Fibroblast of skin of right quadriceps (primary cell): ENCODE measurements around the gene SCAND1.
"Not testable (repeated sequence)": the region's sequence is repeated elsewhere in the genome, so short reads cannot be mapped to it uniquely, and the experiment has no call there.

Source experiments
- DNase-seq: peaks from one replicate; pipeline ENCODE4 v3.0.0-alpha.2; 2013

SCAND1 gene

DNA sequence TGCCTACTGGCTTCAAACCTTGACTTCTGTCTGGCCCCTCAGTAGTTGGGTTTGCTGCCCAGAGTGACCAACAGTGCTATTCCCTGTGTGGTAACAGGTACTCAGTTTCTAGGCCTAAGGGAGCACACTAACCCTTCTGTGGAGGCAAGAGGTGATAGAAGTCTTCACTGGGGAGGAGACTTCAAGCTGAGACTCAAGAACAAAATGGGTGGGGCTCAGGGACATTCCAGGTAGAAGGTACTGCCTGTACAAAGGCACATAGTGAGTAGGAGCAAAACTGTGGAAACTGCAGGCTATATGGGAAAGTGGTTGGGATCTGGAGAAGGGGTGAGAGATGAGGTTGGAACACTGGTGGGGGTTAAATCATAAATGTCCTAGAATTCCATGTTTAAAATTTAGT is 2.3 kb upstream of the SCAND1 start:
- DNase-seq: no peak

GRCh38 chr20:35954907-35955251 is 577 bp upstream of the SCAND1 start:
- DNase-seq: peak; percentile 24

GRCh38 chr20:35953387-35954199 is 709 bp downstream of the SCAND1 start:
- DNase-seq: peak; percentile 33

- DNase-seq: peak; percentile 9
Measured at GRCh38 chr20:35952480-35953386, 1.6 kb downstream of the SCAND1 start.

GRCh38 chr20:35952080-35952479 is 2.2 kb downstream of the SCAND1 start:
- DNase-seq: not testable (repeated sequence)

GRCh38 chr20:35950093-35950492 is 4.2 kb downstream of the SCAND1 start:
- DNase-seq: no peak

DNA sequence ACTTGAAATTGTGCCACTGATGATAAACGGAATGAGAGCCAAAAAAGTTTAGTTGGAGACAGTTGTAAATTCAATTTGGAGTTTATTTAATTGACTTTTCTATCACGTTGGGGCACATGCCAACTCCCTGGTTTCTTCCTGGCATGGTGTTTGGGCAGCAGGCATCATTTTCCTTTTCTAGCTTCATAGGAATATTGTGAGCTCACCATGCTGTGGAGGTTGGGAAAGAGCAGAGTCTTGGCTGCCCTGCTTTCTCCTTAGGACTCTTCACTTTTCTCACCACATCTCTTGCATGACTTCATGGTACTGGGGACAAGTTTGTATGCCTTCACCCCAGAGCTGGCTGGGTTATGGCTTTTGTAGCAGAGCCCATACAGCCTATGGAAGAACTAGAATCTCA is 6.4 kb downstream of the SCAND1 start:
- peak; percentile 15 for DNase-seq

- peak; percentile 9 for DNase-seq
Measured at GRCh38 chr20:35947489-35947888, 6.8 kb downstream of the SCAND1 start.

- no peak for DNase-seq
Measured at GRCh38 chr20:35942243-35942642, 12.1 kb downstream of the SCAND1 start.

DNA sequence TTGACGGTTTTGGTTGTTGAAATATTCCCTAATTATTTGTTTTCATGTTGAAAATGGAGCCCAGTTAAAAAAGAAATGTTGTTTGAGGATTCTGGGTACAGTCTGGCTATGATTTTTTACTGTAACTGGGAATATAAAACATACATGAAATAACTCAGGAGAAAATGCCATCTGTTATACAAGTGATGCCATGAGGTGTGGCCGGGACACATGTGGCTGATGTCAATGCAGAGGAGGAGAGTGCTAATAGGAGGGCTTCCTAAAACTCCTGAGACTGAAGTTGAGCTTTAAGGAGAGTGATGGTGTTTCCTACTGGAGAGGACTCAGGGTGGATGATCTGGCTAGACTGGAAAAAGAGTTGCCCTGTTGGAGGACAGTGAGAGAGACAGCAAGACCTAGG is 12.7 kb downstream of the SCAND1 start:
- no peak for DNase-seq

DNA sequence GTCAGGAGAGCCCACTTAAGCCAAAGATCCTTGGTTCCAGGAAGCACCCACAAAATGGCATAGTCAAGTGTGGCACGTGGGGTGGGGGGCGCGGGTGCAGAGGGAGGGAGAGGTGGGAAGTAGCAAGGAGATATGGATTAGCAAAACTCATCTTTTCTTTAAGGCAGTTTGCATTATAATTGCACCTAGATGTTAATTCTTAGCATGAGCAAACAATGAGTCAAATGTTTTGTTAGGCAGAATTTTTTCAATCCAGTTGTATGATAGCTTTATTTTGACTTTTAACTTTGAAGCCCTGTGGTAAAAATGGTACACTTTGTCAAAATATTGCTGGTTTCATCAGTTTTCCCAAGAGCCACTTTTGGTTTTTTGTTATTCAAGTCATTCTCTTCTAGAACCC is 15.0 kb downstream of the SCAND1 start:
- no peak for DNase-seq

DNA sequence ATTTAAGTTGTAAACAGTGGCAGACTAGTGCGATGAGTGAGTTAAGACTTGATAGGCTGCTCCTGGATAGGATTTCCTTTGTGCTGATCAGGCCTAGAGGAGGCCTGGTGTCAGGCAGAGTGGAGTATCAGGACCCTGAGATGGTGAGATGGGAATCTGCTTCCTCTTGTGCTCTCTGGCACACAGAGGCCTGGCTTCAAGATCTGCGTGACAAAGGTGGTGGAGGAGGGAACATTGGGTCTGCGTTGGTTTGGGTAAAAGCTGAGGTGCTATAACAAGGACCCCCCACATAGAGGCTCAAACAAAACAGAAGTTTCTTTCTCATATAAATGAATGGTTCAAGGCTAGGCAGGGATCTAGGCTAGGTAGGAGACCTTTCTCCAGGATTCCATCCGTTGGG is 20.3 kb downstream of the SCAND1 start:
- DNase-seq: no peak

DNA sequence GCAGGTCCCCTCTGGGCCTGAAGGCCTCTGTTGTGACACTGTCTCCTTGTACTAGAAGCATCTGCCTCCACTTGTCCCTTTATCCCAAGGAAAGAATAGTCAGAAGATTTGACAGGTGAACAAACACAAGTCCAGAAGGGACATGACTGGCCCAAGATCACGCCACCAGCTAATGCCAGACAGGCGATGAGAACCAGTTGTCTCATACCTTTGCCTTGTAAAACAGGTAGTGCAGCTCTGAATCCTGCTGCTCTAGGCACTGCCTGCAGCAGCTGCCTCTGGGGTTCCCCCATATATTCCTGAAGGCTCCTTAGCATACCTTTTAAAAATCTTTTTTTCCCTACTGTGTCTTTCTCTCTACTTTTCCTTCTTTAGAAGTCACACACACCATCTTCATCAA is 25.0 kb downstream of the SCAND1 start:
- DNase-seq: no peak

DNA sequence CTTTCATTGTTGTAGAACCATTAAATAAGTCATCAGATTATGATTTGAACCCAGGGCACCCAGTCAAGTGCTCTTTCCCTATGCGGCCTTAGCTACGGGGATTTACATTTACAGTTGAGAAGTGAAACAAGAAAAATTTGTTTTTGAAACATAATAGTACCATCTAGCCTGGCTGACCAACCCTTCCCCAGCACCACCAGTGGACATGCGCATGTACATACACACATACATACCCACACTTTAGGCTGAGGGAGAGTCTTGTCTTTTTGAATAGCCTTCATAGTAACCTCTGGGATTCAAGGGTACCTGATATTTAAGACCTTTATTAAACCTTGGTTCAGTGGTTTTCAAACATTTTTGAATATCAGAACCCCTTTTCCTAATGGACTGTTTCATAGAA is 33.8 kb downstream of the SCAND1 start:
- no peak for DNase-seq

DNA sequence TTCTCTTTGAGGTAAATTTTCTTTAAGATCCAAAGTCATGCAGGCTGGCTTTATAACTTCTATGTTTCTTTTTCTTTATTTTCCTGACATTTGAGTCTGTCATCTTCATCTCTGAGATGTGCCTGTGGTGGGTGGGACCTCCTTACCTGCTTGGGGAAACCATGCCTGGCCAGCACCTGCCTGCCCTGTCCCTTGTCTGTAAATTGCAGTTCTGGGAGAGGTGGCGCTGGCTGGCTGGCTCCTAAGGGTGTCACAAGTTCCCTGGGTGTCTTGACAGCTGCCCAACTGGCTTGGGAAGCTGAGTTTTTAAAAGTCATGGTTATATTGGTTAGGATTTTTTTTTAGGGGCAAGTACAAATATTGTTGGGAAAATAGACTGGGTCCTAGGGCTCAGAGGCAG is 36.3 kb downstream of the SCAND1 start:
- no peak for DNase-seq

DNA sequence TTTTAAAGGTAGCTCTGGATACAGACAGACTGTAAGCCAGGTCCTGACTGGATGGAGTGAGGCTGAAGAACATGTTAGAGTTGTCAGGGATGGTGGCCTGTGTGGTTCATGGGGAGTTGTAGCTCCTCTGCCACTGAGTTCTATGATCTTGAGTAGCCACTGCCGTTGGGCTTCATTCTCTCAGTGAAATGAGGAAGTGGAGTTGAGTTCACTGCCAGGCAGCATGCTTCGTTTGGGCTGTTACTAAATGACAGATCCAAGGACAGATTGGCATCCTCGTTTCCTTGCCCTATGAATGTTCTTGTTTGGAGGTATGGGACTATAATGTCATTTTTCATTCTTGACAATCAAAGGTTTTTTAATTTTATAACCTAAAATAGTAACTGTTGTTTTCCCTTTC is 37.2 kb downstream of the SCAND1 start:
- DNase-seq: no peak

GRCh38 chr20:35912881-35913280 is 41.4 kb downstream of the SCAND1 start:
- DNase-seq: no peak

GRCh38 chr20:35910254-35910653 is 44.0 kb downstream of the SCAND1 start:
- DNase-seq: no peak

GRCh38 chr20:35909796-35910195 is 44.5 kb downstream of the SCAND1 start:
- DNase-seq: no peak

- DNase-seq: no peak
Measured at GRCh38 chr20:35909176-35909575, 45.1 kb downstream of the SCAND1 start.

DNA sequence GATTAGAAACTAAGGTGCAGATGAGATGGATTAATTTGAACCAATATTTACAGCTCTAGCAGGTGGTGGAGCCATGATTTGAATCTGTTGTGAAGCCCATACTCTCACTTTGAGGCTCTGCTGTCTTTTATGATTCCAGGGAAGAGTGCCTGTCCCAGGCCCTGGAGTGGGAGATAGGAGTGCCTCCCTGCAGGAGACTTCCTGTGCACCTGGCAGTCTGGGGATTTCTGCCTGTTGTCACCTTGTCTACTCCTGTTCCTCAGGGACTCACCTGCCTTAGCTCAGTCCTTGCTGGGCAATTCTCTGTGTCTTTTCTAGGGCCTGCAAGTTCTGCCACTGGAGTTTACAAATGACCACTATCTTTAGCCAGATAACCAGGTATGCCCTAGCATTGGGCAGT is 46.3 kb downstream of the SCAND1 start:
- no peak for DNase-seq

DNA sequence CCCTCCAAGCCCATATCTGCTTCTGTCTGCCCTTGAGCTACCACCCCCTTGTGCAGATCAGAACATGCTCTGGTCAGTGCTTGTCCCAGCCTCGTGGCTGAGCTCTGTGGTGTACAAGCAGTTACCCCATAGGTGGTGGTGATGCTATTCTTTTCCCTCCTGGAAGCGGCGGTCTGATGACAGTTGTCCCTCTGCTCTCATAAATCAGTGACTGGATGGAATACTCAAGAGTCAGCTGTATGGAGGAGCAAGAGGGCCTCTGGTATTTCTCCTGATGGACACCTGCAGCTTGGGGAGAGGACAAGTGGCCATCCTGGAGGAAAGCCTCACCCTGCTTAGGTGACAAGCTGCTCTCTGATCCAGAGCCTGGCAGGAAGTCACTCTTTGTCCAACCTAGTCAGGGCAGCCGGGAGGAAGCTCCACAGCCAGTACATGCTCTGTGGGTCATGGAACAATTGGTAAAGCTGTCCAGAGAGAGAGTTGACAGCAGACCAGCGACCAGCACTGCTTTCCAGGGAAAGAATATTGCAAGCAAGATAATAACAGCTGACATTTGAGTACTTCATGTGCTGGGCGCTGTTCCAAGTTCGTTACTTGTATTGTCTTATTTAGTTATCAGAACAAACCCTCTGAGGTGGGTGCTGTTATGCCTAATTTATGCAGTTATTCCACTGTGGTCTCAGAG is 47.1 kb downstream of the SCAND1 start:
- no peak for DNase-seq

- DNase-seq: no peak
Measured at GRCh38 chr20:35904982-35905663, 49.2 kb downstream of the SCAND1 start.
